HT1080 (cell line): Measurements from ENCODE around the gene KLC4. TPM values are rescaled to one million over a fixed set of nuclear protein-coding genes. Genes with fewer than 3 reads are reported as not detected.

Experiments
- DNase-seq: peaks from one replicate; pipeline ENCODE4 v3.0.0-alpha.2; 2015; ENCODE audit warnings: low read depth
- polyA plus RNA-seq, 2 experiments: library from polyadenylated mRNA; depleted of rRNA; stranded (reverse); fragments of >200 nt; gene quantifications; 2 replicates each; pipeline ENCODE4 v1.2.3, GENCODE V29; 2015
- total RNA-seq: library from RNA; depleted of rRNA; stranded (reverse); fragments of >200 nt; shearing (Covaris generic); gene quantifications from 2 replicates; pipeline ENCODE4 v1.2.3, GENCODE V29; 2014; rRNA removed

KLC4 gene
- total RNA-seq = 9.4 and 10.7 TPM in 2 replicates
- 6.9 and 7.4 TPM in 2 replicates for polyA plus RNA-seq (2015; cell fraction: cytosol; rRNA removed)
- polyA plus RNA-seq (2015; cell fraction: nucleus; rRNA removed) = 20.4 and 24.6 TPM in 2 replicates

DNA sequence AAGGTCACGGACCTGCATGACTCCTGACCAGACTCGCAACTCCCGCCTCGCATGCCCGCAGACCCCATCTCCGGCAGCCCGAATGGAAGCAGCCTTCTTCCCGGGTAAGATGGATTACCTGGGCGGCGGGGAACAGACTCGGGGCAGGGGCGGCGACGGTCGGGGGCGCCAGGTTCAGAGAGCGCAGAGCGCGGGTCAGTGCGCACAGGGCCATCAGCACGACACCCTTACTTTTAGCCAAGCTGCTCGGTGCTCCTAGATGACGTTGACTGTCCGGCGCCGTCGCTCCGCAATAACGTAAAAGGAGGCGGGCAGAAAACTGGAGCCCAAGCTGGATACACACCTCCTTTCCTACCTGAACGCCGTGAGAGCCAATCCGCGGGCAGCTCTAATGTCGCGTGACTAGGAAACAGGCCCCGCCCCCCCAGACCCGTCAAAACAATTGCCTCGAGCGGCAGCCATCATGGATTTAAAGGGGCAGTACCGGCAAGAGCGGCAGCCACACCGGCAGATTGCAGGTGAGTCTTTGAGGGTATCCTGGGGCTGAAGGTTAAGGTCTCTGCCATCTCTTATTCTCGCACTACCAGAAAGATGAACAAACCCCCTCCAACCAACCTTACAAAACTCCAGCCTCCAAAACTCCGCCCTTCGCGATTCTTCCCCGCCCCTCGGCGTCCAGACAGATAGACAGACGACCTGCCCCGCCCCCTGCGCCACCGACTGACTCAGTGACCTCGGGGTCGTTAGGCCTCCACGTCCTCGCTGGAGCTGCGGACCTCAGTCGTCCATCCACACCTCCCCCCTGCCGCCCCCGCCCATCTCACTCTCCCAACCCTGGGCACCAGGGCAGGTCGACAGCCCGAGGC lies at the start of gene KLC4, which contains the start of gene MRPL2:
Gene KLC4, plus strand, starts transcription at position 464 of the 866 bp plus-strand sequence. CDS start 1,705 bp downstream, outside the sequence.
Gene MRPL2, minus strand, starts transcription at position 267 of the 866 bp plus-strand sequence. Its CDS starts 53 bp downstream, at position 214.
- DNase-seq = peak; percentile 98

DNA sequence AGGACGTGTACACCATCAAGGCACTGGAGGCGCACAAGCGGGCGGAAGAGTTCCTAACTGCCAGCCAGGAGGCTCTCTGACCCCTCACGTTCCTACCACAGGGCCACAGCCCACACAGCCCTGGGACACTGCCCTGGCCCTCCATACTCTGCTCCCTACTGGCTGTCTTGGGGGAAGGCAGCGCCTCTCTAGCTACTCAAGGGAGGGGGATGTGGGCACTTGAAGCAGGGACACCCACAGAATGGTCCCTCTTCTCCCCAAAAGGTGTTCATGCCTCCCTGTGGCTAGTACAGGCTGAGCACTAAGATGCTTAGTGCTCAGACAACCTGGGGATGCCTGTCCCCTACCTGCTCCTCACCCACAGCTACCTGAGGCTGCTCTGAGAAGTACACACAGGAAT lies 48.2 kb upstream of the KLC4 start:
- DNase-seq = no peak

DNA sequence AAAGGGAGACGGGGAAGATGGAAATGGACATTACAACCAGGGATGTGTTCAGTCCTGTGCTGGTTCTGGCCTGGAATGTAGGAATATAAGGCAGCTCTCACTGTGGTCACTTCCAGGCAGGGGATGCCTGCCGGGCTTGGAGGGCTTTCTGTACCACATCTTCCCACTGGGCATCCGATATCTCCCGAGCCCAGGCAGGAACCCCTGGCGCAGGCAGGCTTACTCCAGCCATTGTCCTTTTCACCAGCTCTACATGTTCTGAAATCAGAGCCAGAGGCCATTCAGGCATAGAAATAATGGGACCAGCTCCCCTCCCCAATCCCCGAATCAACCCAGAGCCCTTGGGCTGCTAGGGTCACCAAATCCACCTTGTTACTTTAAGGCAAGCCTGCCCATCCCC lies 47.1 kb upstream of the KLC4 start:
- no peak for DNase-seq

DNA sequence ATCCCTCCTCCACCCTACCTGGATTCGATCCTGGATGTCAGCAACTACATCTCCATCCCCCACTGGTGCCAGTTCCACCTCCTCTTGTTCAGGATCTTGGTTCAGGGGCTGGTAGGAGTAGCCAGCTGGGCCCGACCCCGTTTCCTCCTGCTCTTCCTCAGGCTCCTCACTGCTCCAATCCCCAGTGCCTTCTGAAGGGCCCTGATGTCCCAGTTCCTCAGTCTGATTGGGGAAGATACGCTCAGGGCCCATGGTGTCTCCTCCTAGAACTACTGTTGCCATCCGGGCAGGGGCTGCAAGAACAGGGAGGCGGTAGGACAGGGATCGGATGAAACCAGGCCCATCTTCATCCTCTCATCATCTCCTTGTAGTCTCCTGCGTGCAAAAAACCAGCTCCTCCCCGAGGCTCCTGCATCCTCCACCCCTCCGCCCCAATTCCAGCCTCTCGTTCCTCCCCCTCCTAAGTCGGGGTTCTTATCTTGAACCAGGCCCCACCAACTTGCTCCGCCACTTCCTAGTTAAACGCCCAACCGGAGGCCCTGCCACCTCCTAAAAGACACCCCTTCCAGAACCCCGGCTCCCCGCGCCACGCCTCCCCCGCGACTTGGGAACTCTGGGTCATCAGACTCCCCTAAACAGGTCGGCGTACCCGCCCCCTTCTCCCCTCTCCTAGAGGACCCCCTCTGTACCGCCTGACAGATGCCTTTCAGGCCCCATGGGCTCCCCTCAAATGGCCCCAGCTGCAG lies 46.2 kb upstream of the KLC4 start:
- no peak for DNase-seq

DNA sequence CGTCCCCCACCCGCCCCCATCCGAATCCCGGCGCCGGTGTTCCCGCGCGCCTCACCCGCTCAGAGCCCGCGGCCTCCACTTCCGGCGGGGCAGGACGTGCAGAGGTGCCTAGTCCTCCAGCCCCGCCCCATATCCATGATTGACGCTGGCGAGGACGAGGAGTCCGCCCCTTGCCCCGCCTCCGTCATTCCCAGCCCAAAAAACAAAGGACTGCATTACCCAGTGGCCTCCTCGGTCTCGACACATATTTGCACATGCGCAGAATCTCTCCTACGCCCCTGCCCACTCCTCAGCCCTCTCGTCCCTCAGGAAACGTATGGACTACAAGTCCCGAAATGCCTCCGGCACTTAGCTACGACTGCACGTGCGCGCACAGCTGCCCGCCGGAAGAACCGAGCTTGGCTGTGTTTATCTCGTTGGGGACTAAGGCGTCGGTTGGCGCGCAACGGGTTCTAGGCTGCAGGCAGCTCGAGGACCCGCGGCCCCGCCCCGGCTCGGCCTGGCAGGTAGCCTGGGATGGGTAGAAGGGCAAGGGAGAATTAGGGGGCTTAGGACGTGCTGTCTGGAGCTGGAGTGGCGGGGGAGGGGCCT lies 45.5 kb upstream of the KLC4 start, which contains the start of the genes KLHDC3 and MEA1:
Gene KLHDC3, plus strand, starts transcription at position 407 of the 591 bp plus-strand sequence. CDS start 2,944 bp downstream, outside the sequence.
Gene MEA1, minus strand, starts transcription at position 104 of the 591 bp plus-strand sequence. CDS start 133 bp downstream, outside the sequence.
- DNase-seq = peak; percentile 100

DNA sequence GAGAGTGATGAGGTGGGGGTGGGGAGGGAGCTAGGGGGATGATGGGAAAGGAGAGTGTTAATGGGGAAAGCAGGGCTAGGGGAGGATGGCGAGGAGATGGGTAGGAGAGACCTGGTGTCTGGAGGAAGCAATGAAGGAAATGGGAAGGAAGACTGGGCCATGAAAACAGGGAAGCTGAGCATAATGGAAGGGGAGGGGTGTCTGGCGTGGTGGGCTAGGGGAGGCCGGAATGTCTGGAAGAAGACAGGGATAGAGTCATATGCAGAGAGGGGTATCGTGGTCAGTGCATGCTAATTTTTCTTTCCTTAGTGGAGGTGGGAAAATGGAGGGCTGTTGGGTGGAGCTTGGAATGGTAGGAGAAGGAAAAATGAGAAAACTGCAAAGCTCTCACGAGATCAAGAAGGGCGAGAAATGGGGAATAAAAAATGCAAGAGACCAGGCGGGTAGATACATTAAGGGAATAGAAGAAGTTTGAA lies 45.0 kb upstream of the KLC4 start:
- peak; percentile 16 for DNase-seq

DNA sequence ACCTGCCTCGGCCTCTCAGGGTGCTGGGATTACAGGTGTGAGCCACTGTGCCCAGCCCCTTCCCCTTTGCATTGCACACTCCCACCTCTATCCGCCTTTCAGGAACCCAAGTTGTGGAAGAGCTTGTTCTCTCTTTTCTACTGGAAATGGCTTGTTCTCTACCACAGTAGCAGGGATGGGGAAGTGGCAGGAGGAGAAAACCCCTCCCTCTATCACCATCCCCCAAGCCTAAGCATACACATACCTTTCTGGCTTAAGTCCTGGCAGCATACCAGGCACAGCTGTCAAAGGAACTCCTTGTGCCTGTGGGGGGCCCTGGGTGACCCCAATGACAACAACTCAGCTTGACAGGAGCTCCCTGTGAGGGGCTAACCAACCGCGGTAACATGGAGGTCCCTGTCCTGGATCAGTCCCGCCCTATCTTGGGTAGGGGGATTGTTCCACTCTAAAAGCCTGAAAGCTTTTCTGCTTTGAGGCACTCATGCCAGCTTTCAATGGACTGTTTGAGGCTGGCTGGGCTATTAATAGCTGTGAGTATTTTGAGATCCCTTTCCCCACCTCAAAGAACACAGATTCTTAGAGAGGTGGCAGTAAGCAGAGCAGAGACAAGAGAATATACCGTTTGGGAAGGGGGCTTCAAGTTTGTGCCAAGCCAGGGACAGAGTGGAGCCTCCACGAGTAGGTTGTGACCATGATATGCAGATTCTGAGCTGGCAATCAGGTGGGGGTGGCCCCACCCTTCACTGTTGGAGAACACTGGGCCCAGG lies 43.1 kb upstream of the KLC4 start:
- no peak for DNase-seq

DNA sequence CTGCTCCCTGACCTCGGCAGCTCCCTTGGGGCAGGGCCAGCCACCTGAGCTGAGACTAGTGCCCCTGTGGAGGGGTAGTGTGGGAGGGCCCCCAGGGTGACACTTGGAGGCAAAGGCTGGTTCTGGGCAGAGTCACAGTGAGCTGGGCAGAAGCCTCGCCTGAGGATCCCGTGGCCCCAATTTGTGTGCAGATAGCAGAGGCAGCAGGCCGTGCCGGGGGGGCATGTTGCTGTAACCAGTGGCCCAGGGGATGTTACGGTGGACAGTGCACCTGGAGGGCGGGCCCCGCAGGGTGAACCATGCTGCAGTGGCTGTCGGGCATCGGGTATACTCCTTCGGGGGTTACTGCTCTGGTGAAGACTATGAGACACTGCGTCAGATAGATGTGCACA lies 42.5 kb upstream of the KLC4 start:
- DNase-seq = no peak

DNA sequence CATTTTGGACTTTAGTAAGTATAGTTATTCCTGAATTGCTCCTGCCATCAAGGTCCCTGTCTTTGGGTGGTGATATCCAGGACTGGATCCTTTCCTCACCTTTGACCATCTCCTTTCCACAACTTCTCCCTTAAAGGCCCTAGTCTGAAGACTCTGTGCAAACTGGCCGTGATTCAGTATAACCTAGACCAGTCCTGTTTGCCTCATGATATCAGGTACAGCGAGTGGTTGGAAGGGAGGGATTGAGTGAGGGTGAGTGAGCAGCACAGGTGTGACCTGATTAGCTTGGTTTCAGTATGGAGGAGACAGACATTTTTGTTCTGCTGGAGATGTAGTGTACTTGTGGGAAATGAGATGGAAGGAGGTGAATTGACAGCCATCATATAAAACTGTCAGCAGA lies 40.3 kb upstream of the KLC4 start:
- no peak for DNase-seq

DNA sequence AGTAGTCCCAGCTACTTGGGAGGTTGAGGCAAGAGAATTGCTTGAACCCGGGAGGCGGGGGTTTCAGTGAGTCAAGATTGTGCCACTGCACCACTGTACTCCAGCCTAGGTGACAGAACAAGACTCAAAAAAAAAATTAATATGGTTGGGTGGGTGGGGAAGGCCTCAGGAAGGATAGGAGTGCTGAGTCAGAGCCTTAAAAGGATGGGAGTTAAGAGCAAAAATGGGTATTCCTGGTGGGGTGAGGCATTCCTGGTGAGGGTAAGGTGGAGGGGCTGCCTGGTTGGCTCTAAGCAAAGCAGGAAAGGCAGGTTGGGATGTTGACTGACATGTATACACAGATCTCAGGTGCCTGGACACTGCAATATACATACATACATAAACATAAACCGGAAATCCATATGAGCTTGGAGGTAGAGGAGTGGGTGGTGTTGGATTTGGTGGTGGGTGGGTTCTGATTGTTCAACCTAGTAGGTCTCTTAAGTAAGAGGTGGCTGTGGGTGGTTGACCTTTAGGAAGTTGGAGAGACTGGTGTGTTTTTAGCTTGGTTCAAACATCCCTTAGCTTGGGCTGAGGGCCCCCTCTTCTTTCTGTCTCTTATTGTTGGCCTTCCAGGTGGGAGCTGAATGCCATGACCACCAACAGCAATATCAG lies 39.3 kb upstream of the KLC4 start:
- DNase-seq = no peak

DNA sequence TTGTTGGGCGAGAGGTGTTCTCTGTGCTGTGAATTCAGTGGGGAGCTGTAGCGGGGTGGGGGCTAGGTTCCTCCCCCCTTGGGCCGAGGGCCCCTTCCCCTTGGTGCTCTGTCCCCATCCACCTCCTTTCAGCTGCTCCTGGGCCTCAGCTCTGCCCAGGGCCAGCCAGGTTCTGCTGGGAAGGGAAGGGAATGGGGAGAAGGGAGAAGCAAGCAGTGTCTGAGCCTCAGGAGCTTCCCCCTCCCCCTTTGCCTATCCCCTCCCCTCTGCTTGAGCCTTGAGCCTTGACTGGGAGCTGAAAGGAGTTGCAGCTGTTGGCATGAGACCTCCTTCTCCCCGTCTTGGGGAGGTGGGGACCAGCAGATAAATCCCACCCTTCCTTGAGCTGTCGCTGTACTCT lies 38.6 kb upstream of the KLC4 start:
- no peak for DNase-seq

DNA sequence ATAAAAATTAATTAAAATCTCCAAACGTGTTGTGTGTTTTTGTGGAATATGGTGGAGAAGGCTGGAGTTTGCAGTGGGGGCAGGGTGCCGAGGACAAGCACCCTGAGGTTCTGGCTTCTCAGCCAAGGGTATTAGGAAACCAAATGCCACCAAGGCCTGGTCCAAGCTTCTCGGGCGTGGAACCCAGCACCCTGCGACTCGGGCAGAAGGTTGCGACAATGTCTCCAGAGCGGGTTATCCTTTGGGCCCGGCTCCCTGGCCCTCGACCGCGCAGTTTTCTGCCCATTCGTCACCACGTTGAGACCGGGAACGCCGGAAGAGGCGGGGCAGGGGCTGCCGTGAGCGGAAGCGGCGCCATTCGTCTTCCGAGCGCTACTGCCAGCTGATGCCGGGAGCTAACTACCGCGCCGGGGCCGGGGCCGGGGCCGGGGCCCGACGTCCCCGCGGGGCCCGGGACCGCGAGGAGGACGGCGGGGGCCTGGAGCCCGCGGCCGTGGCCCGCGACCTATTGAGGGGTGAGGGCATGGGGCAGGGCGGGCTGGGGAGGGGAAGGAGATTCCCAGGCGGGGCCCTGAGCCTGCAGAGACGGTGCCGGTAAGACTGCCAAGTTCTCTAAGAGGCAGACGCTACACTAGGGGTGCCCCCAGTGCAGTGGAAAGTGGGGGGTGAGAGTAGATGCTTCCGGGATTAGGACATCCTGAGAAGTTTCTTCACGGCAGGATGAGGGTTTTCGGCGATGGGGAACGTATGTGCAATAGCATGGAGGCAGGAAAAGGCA lies 38.0 kb upstream of the KLC4 start, which contains the start of gene RRP36:
Gene RRP36, plus strand, starts transcription at position 354 of the 778 bp plus-strand sequence. Its CDS starts 32 bp downstream, at position 386.
- DNase-seq = peak; percentile 66

DNA sequence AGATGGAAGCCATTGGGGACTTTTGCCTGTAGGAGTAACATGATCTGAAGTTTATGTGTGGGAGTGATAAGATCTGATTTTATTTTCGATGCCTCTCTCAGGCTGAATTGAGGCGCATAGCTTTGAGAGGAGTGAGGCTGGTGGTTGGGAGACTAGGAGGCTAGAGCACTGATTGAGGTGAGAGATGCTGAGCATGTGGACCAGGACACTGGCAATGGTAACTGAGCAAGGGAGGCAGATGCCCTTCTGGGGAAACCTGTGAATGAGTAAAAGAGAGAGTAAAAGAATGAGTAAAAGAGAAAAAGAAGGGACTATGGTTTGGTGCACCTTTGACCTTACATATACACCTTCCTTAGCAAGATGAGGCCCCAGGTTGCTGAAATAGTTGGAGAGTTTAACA lies 35.0 kb upstream of the KLC4 start:
- no peak for DNase-seq

DNA sequence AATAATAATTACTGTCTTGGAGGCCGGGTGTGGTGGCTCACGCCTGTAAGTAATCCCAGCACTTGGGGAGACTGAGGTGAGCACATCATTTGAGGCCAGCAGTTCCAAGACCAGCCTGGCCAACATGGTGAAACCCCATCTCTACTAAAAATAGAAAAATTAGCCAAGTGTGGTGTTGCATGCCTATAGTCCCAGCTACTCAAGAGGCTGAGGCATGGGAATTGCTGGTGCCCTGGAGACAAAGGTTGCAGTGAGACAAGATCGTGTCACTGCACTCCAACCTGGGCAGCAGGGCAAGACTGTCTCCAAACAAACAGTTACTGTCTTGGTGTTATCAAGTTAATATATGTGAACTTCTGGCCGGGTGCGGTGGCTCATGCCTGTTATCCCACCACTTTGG lies 33.1 kb upstream of the KLC4 start:
- DNase-seq = no peak

DNA sequence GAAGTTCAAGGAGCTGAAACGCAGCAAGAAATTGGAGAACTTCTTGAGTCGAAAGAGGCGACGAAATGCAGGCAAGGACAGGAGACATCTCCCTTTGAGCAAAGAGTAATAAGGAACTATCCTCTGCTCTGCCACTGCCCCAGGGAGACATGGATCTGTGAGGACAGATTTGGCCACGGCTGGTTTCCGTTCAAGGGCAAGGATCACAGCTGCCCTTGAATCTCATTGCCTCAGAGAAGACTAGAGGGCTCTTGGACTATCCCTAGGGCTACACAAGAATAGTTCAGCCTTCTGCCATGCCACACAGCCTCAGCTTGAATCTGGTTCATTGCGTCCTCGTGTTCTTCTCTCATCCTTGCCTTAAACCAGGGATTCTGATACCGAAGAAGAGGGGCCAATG lies 30.3 kb upstream of the KLC4 start:
- DNase-seq = no peak

DNA sequence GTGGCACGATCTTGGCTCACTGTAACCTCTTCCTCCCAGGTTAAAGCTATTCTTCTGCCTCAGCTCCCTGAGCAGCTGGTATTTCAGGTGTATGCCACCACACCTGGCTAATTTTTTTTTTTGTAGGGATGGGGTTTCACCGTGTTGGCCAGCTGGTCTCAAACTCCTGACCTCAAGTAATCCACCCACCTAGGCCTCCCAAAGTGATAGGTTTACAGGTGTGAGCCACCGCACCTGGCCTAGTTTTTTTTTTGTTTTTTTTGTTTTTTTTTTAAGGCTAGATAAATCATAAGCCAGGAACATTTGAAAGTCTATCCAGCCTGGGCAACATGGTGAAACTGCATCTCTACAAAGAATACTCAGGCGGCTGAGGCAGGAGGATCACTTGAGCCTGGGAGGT lies 27.1 kb upstream of the KLC4 start:
- DNase-seq = no peak

DNA sequence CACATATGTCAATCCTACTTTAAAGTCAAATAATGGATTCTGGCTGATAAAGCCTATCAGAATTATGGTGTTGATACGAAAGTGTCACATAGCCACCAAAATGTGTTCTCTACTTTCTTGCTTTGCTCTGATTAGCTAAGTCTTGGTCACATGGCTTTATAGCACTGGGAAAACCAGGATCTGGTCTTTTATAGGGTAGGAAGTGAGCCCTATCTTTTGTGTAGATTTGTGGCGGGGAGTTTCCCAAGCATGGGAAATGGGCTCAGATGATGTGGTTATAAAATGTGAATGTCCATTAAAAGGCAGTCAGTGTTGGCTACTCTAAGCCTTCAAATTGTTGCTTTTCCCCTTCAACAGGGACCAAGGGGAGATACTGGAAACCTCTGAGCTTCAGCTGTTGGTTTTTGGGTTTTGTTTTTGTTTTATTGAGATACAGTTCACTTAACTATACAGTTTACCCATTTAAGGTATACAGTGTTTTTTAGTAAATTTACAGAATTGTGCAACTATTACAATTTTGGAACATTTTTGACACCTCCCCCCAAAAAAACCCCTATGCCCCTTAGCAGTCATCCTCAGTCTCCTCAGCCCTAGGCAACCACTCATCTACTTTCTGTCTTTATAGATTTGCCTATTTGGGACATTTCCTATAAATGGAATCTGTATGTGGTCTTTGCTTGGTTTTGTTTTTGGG lies 25.8 kb upstream of the KLC4 start:
- DNase-seq = no peak

DNA sequence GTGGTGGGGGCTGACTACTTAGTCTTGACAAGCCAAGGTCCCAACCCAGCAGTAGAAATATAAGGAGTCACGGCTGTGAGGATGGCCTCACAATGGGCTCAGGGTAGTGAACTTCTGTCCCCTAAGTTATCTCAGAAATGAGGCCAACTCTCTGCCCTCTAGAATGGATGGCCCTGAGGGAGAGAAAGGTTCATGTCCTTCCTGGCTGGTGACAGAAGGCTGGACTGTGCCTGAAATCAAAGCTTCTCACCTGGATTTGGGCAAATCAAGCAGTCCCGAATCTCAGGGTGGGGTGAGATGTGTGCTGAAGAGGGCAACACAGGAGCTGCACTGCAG lies 25.3 kb upstream of the KLC4 start:
- no peak for DNase-seq
